GM21526 (cell line): ENCODE data around the gene FLRT3.

Experiments used
- ATAC-seq: cut with Tn5 transposase; IDR thresholded peaks from one replicate; pipeline ENCODE4 v1.9.1; 2021; ENCODE audit warnings: moderate library complexity; ENCODE audit not compliant: unreplicated experiment, low FRiP score

FLRT3 gene

GRCh38 chr20:14331646-14332045 is 5.8 kb downstream of the FLRT3 start:
- no peak for ATAC-seq

GRCh38 chr20:14319704-14320103 is 17.7 kb downstream of the FLRT3 start:
- ATAC-seq = no peak

- ATAC-seq = no peak
Measured at GRCh38 chr20:14313341-14314020, 23.9 kb downstream of the FLRT3 start.

GRCh38 chr20:14312001-14312400 is 25.4 kb downstream of the FLRT3 start:
- no peak for ATAC-seq

- no peak for ATAC-seq
Measured at GRCh38 chr20:14310977-14311627, 26.3 kb downstream of the FLRT3 start.

- no peak for ATAC-seq
Measured at GRCh38 chr20:14307956-14308355, 29.5 kb downstream of the FLRT3 start.

- no peak for ATAC-seq
Measured at GRCh38 chr20:14304472-14304871, 32.9 kb downstream of the FLRT3 start.

- ATAC-seq = no peak
Measured at GRCh38 chr20:14303651-14304050, 33.8 kb downstream of the FLRT3 start.

GRCh38 chr20:14303106-14303505 is 34.3 kb downstream of the FLRT3 start:
- no peak for ATAC-seq

- ATAC-seq = no peak
Measured at GRCh38 chr20:14299831-14300230, 37.6 kb downstream of the FLRT3 start.

GRCh38 chr20:14295770-14296309 is 41.6 kb downstream of the FLRT3 start:
- ATAC-seq = no peak

GRCh38 chr20:14295238-14295637 is 42.2 kb downstream of the FLRT3 start:
- no peak for ATAC-seq

GRCh38 chr20:14291502-14291901 is 45.9 kb downstream of the FLRT3 start:
- no peak for ATAC-seq

- no peak for ATAC-seq
Measured at GRCh38 chr20:14288341-14289330, 48.8 kb downstream of the FLRT3 start.

GRCh38 chr20:14284443-14284842 is 53.0 kb downstream of the FLRT3 start:
- ATAC-seq = no peak

GRCh38 chr20:14282140-14282539 is 55.3 kb downstream of the FLRT3 start:
- no peak for ATAC-seq
